Measurements from ENCODE around the gene PRKN. TPM values are rescaled to one million over a fixed set of nuclear protein-coding genes. Genes with fewer than 3 reads are reported as not detected.

The PRKN gene
- total RNA-seq, 1 donor from 2014 or later = 4.9 TPM

DNA sequence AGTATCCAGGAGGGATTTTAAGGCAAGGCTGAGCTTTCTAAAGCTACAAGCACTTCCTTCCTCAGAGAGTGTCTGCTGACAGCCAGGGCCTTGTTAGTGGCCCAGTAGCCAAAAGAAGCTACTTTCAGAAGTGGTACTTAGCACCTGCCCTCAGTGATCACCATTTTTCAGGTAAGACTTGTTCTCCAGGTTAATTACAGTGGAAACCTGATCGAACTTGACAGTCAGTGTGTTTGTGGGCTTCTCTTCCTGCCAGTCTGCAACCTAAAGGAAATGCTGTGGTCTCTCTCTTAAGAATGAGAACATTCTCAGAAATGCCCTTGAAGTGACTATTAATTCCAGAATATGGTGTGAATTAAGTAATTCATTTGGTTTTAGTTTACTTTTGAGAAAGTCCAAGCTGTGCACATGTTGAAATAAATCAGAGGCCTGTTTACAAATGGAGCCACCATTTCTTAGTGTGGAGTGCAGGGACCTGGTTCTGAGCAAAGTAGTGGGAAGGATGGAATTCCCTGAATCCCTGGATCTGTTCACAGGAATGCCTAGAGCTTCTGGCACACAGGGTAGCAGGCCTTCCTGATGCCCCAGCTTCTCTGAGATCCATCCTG, 1268.5 kb downstream of the PRKN start:
- Histone ChIP-seq H3K4me3 (no peak overlapping the region), H3K9me3 (no peaks in the 10 kb centered on the region), H3K4me1 (no peaks in the 10 kb centered on the region), H3K27me3 (no peaks in the 10 kb centered on the region), H3K36me3 (no peaks in the 10 kb centered on the region), H3K27ac (no peak overlapping the region)
- intact Hi-C loops (cut with DNase I) = no loop called here
- no peak for DNase-seq (ENCODE audit: extremely low spot score in 2 of 2)
- TF ChIP-seq POLR2A (IDR thresholded peaks at IDR 0.05) = no peak
- TF ChIP-seq POLR2AphosphoS5 (IDR thresholded peaks at IDR 0.05; ENCODE audit: insufficient read depth in 1 of 2, low read depth in 1 of 2) = no peak
- TF ChIP-seq, protein P1, sequence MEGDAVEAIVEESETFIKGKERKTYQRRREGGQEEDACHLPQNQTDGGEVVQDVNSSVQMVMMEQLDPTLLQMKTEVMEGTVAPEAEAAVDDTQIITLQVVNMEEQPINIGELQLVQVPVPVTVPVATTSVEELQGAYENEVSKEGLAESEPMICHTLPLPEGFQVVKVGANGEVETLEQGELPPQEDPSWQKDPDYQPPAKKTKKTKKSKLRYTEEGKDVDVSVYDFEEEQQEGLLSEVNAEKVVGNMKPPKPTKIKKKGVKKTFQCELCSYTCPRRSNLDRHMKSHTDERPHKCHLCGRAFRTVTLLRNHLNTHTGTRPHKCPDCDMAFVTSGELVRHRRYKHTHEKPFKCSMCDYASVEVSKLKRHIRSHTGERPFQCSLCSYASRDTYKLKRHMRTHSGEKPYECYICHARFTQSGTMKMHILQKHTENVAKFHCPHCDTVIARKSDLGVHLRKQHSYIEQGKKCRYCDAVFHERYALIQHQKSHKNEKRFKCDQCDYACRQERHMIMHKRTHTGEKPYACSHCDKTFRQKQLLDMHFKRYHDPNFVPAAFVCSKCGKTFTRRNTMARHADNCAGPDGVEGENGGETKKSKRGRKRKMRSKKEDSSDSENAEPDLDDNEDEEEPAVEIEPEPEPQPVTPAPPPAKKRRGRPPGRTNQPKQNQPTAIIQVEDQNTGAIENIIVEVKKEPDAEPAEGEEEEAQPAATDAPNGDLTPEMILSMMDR (IDR thresholded peaks at IDR 0.05) = no peak

- TF ChIP-seq, protein P1 (IDR thresholded peaks at IDR 0.05) = no peak
- TF ChIP-seq POLR2AphosphoS5 (IDR thresholded peaks at IDR 0.05; ENCODE audit: insufficient read depth in 1 of 2, low read depth in 1 of 2) (no peak), POLR2A (IDR thresholded peaks at IDR 0.05) (no peak)
- intact Hi-C loops (cut with DNase I) = no loop called here
- no peak overlapping the region for H3K4me3 ChIP-seq
- no peaks in the 10 kb centered on the region for H3K27me3 ChIP-seq
- no peak overlapping the region for H3K27ac ChIP-seq
- H3K36me3 ChIP-seq = no peaks in the 10 kb centered on the region
- no peaks in the 10 kb centered on the region for H3K9me3 ChIP-seq
- no peak for DNase-seq (ENCODE audit: extremely low spot score in 2 of 2)
- H3K4me1 ChIP-seq = no peaks in the 10 kb centered on the region
Measured at GRCh38 chr6:161458201-161458951, 1269.2 kb downstream of the PRKN start.

DNA sequence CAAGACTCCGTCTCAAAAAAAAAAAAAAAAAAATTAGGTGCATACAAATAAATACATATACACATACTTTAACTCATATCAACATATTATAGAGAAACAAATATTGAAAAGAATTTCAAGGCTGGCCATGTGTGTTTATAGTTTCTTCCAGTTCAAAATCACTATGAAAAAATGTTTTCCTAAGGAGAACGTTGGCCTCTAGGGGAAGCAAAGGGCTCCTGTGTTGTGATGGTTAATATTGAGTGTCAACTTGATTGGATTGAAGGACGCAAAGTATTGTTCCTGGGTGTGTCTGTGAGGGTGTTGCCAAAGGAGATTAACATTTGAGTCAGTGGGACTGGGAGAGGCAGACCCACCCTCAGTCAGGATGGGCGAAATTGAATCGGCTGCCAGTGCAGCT, 1271.7 kb downstream of the PRKN start:
- Histone ChIP-seq H3K27me3 (no peaks in the 10 kb centered on the region), H3K36me3 (no peaks in the 10 kb centered on the region), H3K9me3 (no peaks in the 10 kb centered on the region), H3K27ac (no peak overlapping the region), H3K4me1 (no peaks in the 10 kb centered on the region), H3K4me3 (no peak overlapping the region)
- no peak for DNase-seq (ENCODE audit: extremely low spot score in 2 of 2)
- TF ChIP-seq, protein P1 (IDR thresholded peaks at IDR 0.05) = no peak
- TF ChIP-seq POLR2AphosphoS5 (IDR thresholded peaks at IDR 0.05; ENCODE audit: insufficient read depth in 1 of 2, low read depth in 1 of 2) (no peak), POLR2A (IDR thresholded peaks at IDR 0.05) (no peak)
- intact Hi-C loops (cut with DNase I) = no loop called here

DNA sequence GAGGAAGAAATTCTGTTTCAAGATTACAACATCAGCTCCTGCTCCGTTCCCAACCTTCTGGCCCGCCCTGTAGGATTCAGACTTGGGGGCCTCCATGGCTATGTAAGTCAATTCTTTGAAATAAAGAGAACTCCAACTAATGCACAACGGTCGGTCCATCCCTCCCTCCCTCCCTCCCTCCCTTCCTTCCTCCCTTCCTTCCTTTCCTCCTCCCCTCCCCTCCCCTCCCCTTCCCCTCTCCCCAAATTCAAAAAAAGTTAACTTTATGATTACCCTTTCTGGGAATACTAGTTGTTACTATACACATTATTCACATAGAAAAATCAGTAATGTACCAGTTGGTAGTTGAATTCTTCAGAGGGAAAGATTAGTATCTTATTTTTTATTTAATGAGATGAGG, 1274.0 kb downstream of the PRKN start:
- DNase-seq (ENCODE audit: extremely low spot score in 2 of 2) = no peak
- no peak overlapping the region for H3K4me3 ChIP-seq
- H3K27ac ChIP-seq = no peak overlapping the region
- H3K27me3 ChIP-seq = no peaks in the 10 kb centered on the region
- TF ChIP-seq, protein P1 (IDR thresholded peaks at IDR 0.05) = no peak
- no peak for TF ChIP-seq POLR2AphosphoS5 (IDR thresholded peaks at IDR 0.05; ENCODE audit: insufficient read depth in 1 of 2, low read depth in 1 of 2)
- TF ChIP-seq POLR2A (IDR thresholded peaks at IDR 0.05) = no peak
- intact Hi-C loops (cut with DNase I) = no loop called here
- H3K9me3 ChIP-seq = no peaks in the 10 kb centered on the region
- no peaks in the 10 kb centered on the region for H3K36me3 ChIP-seq
- H3K4me1 ChIP-seq = no peaks in the 10 kb centered on the region

DNA sequence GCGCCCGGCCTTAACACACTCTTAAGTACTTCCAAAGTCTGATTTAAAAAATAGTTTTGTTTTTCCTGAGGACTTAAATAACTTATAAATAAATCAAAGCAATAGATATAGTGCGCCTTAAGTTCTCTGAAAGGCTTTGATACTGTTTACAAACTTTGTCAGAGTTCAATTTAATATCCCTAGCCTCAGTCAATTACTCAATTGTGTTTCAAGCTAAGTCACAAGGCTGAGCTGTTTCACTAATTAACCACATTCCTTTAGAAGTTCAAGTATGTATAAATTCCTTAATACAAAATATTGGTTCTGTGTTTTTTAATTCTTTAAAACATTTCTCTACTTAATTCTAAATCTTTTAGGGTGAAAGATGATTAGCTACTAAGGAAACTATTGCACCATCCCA, 1275.3 kb downstream of the PRKN start:
- DNase-seq (ENCODE audit: extremely low spot score in 2 of 2) = no peak
- Histone ChIP-seq H3K36me3 (no peaks in the 10 kb centered on the region), H3K9me3 (no peaks in the 10 kb centered on the region), H3K4me1 (no peaks in the 10 kb centered on the region), H3K27me3 (no peaks in the 10 kb centered on the region), H3K4me3 (no peak overlapping the region), H3K27ac (no peak overlapping the region)
- TF ChIP-seq POLR2A (IDR thresholded peaks at IDR 0.05) (no peak), POLR2AphosphoS5 (IDR thresholded peaks at IDR 0.05; ENCODE audit: insufficient read depth in 1 of 2, low read depth in 1 of 2) (no peak)
- TF ChIP-seq, protein P1 (IDR thresholded peaks at IDR 0.05) = no peak
- intact Hi-C loops (cut with DNase I) = no loop called here
